K562 (cell line): ENCODE data around the gene MYLIP. TPM values are rescaled to one million over a fixed set of nuclear protein-coding genes. Genes with fewer than 3 reads are reported as not detected.
A peak's percentile ranks its signal among the peaks of the same experiment; 100 is the strongest.

Experiments used
- ATAC-seq: fragments of 200-7000 bp; cut with Tn5 transposase; 3 replicates; pipeline ENCODE4 v1.9.1; 2020; ENCODE audit warnings: moderate library complexity
- BruUV-seq: library from RNA; stranded (reverse); fragments of 400-500 nt; replicated peaks from 2 replicates; lab custom pipeline; 2021; lab: Mats Ljungman, UMichigan
- CTCF ChIA-PET: fragments of 300-600 bp; formaldehyde crosslinking; extraction: SDS; loops from one replicate; lab custom pipeline; 2021; ENCODE audit warnings: low intra/inter-chr PET ratio; lab: Yijun Ruan, JAX
- POLR2A ChIA-PET: fragments of 300-600, 350-650 bp; sonication (Branson Sonifier 250); formaldehyde crosslinking; extraction: SDS; loops from one replicate; lab custom pipeline; 2021; ENCODE audit warnings: antibody characterized with exemption, inconsistent platforms; lab: Yijun Ruan, JAX
- DNase-seq, 4 experiments: peaks; one replicate each; pipeline versions ENCODE4 v3.0.0 to v3.0.0-alpha.2; 2011 to 2018; ENCODE audit warnings: low spot score in 3 of 4, mixed read lengths in 3 of 4; ENCODE audit errors: extremely low read depth in 1 of 4
- FAIRE-seq: peaks from 2 replicates; lab custom pipeline; 2011; peaks lifted over from hg19 to GRCh38; lab: Jason Lieb, UNC
- H2AFZ ChIP-seq: 2 replicates; pipeline ENCODE4 v1.6.0; 2011; ENCODE audit warnings: low read depth, low read length, control low read depth, inconsistent platforms
- H3K27ac ChIP-seq: fragments of 200-600 bp; 3 replicates; pipeline ENCODE4 v1.8.0; 2011; ENCODE audit warnings: low read depth, mild to moderate bottlenecking, control low read depth, inconsistent platforms, low read length, moderate library complexity, mixed read lengths; ENCODE audit errors: extremely low read depth
- H3K27me3 ChIP-seq, 2 experiments: fragments of 300-600 bp in 1 of 2; 2 replicates in 1 of 2; 3 replicates in 1 of 2; pipeline versions ENCODE4 v1.6.0 to v1.8.0; 2011; ENCODE audit warnings: inconsistent platforms in 2 of 2, low read length in 2 of 2, mild to moderate bottlenecking in 1 of 2, mixed read lengths in 1 of 2, moderate library complexity in 1 of 2; ENCODE audit not compliant: control insufficient read depth in 2 of 2, insufficient read depth in 2 of 2
- H3K36me3 ChIP-seq: fragments of 300-600 bp; 3 replicates; pipeline ENCODE4 v1.8.0; 2011; ENCODE audit warnings: mild to moderate bottlenecking, low read length, inconsistent platforms; ENCODE audit not compliant: control insufficient read depth, insufficient read depth
- H3K4me1 ChIP-seq, 2 experiments: fragments of 200-600 bp in 1 of 2; replicated peaks in 1 of 2; 2 replicates in 1 of 2; 3 replicates in 1 of 2; pipeline versions ENCODE4 v1.5.1 to v1.8.0; 2011; ENCODE audit warnings: inconsistent platforms in 2 of 2, low read length in 2 of 2, mild to moderate bottlenecking in 1 of 2, mixed read lengths in 1 of 2, moderate library complexity in 1 of 2; ENCODE audit not compliant: control insufficient read depth in 2 of 2, insufficient read depth in 2 of 2
- H3K4me2 ChIP-seq: 2 replicates; pipeline ENCODE4 v1.6.1; 2011; ENCODE audit warnings: low read length, control low read depth, inconsistent platforms, mixed read lengths; ENCODE audit not compliant: insufficient read depth
- H3K4me3 ChIP-seq: fragments of 200-600 bp; sonication (generic), shearing (Covaris generic); 2 replicates; pipeline ENCODE4 v1.5.1; 2016; ENCODE audit warnings: control low read depth, inconsistent platforms
- H3K79me2 ChIP-seq: fragments of 200-600 bp; 3 replicates; pipeline ENCODE4 v1.8.0; 2011; ENCODE audit warnings: low read length, inconsistent platforms; ENCODE audit not compliant: control insufficient read depth, insufficient read depth
- H3K9ac ChIP-seq, 2 experiments: 2 replicates each; pipeline versions ENCODE4 v1.6.0 to v1.6.1; 2011; ENCODE audit warnings: low read depth in 2 of 2, low read length in 2 of 2, control low read depth in 1 of 2, inconsistent platforms in 1 of 2, mild to moderate bottlenecking in 1 of 2, mixed read lengths in 1 of 2; ENCODE audit not compliant: insufficient read depth in 1 of 2
- H3K9me1 ChIP-seq: one replicate; pipeline ENCODE4 v1.6.0; 2011; ENCODE audit warnings: inconsistent platforms, mild to moderate bottlenecking, low read length, moderate library complexity; ENCODE audit not compliant: control insufficient read depth, insufficient read depth
- H3K9me3 ChIP-seq: replicated peaks from 2 replicates; pipeline ENCODE4 v1.5.1; 2011; ENCODE audit warnings: low read depth, low read length, inconsistent platforms; ENCODE audit not compliant: control insufficient read depth, insufficient read depth
- H4K20me1 ChIP-seq: replicated peaks from 2 replicates; pipeline ENCODE4 v1.6.1; 2011; ENCODE audit warnings: low read length, inconsistent platforms, mixed read lengths; ENCODE audit not compliant: control insufficient read depth, insufficient read depth
- CXXC5 ChIP-seq: fragments of 250-450 bp; sonication (Bioruptor Pico); IDR thresholded peaks from 2 replicates; pipeline ENCODE4 v1.8.0; 2022; ENCODE audit warnings: inconsistent platforms, mild to moderate bottlenecking, moderate library complexity
- NR4A1 ChIP-seq, 2 experiments: fragments of 250-450 bp in 1 of 2; fragments of 450-650 bp in 1 of 2; sonication (Bioruptor Pico) in 1 of 2; IDR thresholded peaks; 2 replicates each; pipeline versions ENCODE4 v1.4.0 to v1.6.1; 2016 to 2020; ENCODE audit warnings: mild to moderate bottlenecking in 2 of 2, missing compliant biosample characterization in 1 of 2, missing genetic modification characterization in 1 of 2, moderate library complexity in 1 of 2
- SMAD2 ChIP-seq: fragments of 150-350 bp; IDR thresholded peaks from 2 replicates; pipeline ENCODE4 v1.6.1; 2014; ENCODE audit warnings: low read depth, mild to moderate bottlenecking, low read length
- SMARCA5 ChIP-seq: fragments of 450-650 bp; IDR thresholded peaks from 2 replicates; pipeline ENCODE4 v1.6.1; 2016
- SRSF3 ChIP-seq: fragments of 200-400 bp; formaldehyde crosslinking; IDR thresholded peaks from 2 replicates; pipeline ENCODE4 v1.6.1; 2016; ENCODE audit warnings: mild to moderate bottlenecking, low read length, moderate library complexity; ENCODE audit not compliant: insufficient read depth
- ZNF274 ChIP-seq: IDR thresholded peaks from 2 replicates; pipeline ENCODE4 v1.6.1; 2011; ENCODE audit warnings: low read depth, mild to moderate bottlenecking, low read length, moderate library complexity, borderline replicate concordance
- ZNF282 ChIP-seq: sonication (generic); formaldehyde crosslinking; IDR thresholded peaks from 2 replicates; pipeline ENCODE4 v1.8.1; 2023; ENCODE audit warnings: missing genetic modification reagents
- ZNF408 ChIP-seq: fragments of 250-450 bp; sonication (Bioruptor Pico); IDR thresholded peaks from 2 replicates; pipeline ENCODE4 v1.4.0; 2020; ENCODE audit warnings: low read depth, mild to moderate bottlenecking, moderate library complexity
- WGBS: fragments of 100-300 bp; shearing (Covaris generic); methylation state at CpG from one replicate; pipeline ENCODE4 v1.1.6; 2016; ENCODE audit warnings: low coverage, mixed read lengths; ENCODE audit not compliant: insufficient coverage; ENCODE audit errors: missing lambda C conversion rate; 5-methylcytosine and 5-hydroxymethylcytosine counted together
- in situ Hi-C: fragments of 300-500 bp; cut with MboI; formaldehyde crosslinking; loops from 4 replicates; pipeline ENCODE4 v1.15.0; 2018; ENCODE audit warnings: inconsistent platforms, mixed read lengths
- intact Hi-C: fragments of 100-400 bp; cut with micrococcal nuclease; formaldehyde crosslinking; loops from 2 replicates; pipeline ENCODE4 v1.14.2; 2022
- polyA plus RNA-seq, 8 experiments: library from polyadenylated mRNA; depleted of rRNA in 4 of 8; stranded (reverse) in 5 of 8; unstranded in 3 of 8; fragments of >200 nt; fragmentation: Nextera tagmentation in 2 of 8; fragmentation: Illumina TruSeq in 1 of 8; extraction: Ambion mirVana in 2 of 8; extraction: Trizol in 1 of 8; gene quantifications; 2 replicates each; pipeline versions ENCODE4 v1.2.1 to v1.2.3, GENCODE V29; 2011 to 2014; ENCODE audit warnings: inconsistent platforms in 1 of 8, missing spikeins in 1 of 8
- total RNA-seq, 7 experiments: library from RNA; depleted of rRNA in 6 of 7; stranded (reverse); fragments of >200 nt in 6 of 7; fragmentation: Illumina TruSeq in 2 of 7; extraction: Trizol in 2 of 7; gene quantifications; 2 replicates each; pipeline versions ENCODE4 v1.2.1 to v1.2.3, GENCODE V29; 2011 to 2021; ENCODE audit warnings: low replicate concordance in 1 of 7
- TF ChIP-seq, protein P1 (sequence below): fragments of 250-450 bp; sonication (Bioruptor Pico); IDR thresholded peaks from 2 replicates; pipeline ENCODE4 v1.4.0; 2020; ENCODE audit warnings: mild to moderate bottlenecking
- TF ChIP-seq, protein P2 (sequence below): fragments of 450-650 bp; formaldehyde crosslinking; IDR thresholded peaks from 2 replicates; pipeline ENCODE4 v1.4.0; 2020; ENCODE audit warnings: mild to moderate bottlenecking, mixed read lengths
- TF ChIP-seq, protein P3 (sequence below): fragments of 450-650 bp; formaldehyde crosslinking; IDR thresholded peaks from 2 replicates; pipeline ENCODE4 v1.4.0; 2022; ENCODE audit warnings: missing genetic modification characterization

MYLIP gene
- total and polyA plus RNA-seq, 9 of the 15 experiments (the other 6 are each of a cell fraction or from before 2014, with no cell fraction given) = 10.8 to 43.5 (median 31.5) TPM

- Histone ChIP-seq H3K27ac (no peak overlapping the region), H3K9ac (no peak overlapping the region), H3K36me3 (no peaks in the 10 kb centered on the region), H2AFZ (peak overlapping the region; percentile 10; the same call in 1 of the 2 replicates), H3K27me3 (no peaks in the 10 kb centered on the region), H3K9me3 (peaks cover 8% of the 10 kb centered on the region)
- BruUV-seq = no TSS peak
- FAIRE-seq (no peak), ATAC-seq (no peak)
- CTCF ChIA-PET = interaction anchor here (0.7 kb wide), 1 partner anchor 392 kb away, joined by 3 read pairs; no protein-coding TSS in a partner anchor
- POLR2A ChIA-PET = interaction anchor here (1.1 kb wide), 3 partner anchors 10 to 16 kb away, joined by 3 to 6 read pairs (median 4); no protein-coding TSS in a partner anchor
- no peak for TF ChIP-seq SMAD2
- TF ChIP-seq, protein P1, sequence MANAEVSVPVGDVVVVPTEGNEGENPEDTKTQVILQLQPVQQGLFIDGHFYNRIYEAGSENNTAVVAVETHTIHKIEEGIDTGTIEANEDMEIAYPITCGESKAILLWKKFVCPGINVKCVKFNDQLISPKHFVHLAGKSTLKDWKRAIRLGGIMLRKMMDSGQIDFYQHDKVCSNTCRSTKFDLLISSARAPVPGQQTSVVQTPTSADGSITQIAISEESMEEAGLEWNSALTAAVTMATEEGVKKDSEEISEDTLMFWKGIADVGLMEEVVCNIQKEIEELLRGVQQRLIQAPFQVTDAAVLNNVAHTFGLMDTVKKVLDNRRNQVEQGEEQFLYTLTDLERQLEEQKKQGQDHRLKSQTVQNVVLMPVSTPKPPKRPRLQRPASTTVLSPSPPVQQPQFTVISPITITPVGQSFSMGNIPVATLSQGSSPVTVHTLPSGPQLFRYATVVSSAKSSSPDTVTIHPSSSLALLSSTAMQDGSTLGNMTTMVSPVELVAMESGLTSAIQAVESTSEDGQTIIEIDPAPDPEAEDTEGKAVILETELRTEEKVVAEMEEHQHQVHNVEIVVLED (CRISPR knock-in tag) = no peak
- no peak for TF ChIP-seq ZNF408 (CRISPR knock-in tag)
- no peak for TF ChIP-seq CXXC5 (CRISPR knock-in tag)
- TF ChIP-seq SMARCA5 = no peak
- TF ChIP-seq, protein P2, sequence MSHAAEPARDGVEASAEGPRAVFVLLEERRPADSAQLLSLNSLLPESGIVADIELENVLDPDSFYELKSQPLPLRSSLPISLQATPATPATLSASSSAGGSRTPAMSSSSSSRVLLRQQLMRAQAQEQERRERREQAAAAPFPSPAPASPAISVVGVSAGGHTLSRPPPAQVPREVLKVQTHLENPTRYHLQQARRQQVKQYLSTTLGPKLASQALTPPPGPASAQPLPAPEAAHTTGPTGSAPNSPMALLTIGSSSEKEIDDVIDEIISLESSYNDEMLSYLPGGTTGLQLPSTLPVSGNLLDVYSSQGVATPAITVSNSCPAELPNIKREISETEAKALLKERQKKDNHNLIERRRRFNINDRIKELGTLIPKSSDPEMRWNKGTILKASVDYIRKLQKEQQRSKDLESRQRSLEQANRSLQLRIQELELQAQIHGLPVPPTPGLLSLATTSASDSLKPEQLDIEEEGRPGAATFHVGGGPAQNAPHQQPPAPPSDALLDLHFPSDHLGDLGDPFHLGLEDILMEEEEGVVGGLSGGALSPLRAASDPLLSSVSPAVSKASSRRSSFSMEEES (CRISPR knock-in tag) = no peak
- TF ChIP-seq ZNF274 = no peak
- no peak for TF ChIP-seq NR4A1 (CRISPR knock-in tag; IDR thresholded peaks at IDR 0.05)
- no peak for TF ChIP-seq NR4A1 (tag; IDR thresholded peaks at IDR 0.05)
- TF ChIP-seq, protein P3, sequence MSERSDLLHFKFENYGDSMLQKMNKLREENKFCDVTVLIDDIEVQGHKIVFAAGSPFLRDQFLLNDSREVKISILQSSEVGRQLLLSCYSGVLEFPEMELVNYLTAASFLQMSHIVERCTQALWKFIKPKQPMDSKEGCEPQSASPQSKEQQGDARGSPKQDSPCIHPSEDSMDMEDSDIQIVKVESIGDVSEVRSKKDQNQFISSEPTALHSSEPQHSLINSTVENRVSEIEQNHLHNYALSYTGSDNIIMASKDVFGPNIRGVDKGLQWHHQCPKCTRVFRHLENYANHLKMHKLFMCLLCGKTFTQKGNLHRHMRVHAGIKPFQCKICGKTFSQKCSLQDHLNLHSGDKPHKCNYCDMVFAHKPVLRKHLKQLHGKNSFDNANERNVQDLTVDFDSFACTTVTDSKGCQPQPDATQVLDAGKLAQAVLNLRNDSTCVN = no peak
- no peak for TF ChIP-seq ZNF282 (CRISPR knock-in tag)
- no peak for TF ChIP-seq SRSF3
- TF ChIP-seq, all 486 proteins: peak for 0
- Histone ChIP-seq H3K4me2 (no peak overlapping the region), H3K4me1 (peaks cover 0 to 20% of the 10 kb centered on the region in 2 experiments; a peak in 4 of 5 replicates), H3K4me3 (no peak overlapping the region), H3K9me1 (no peaks in the 10 kb centered on the region), H3K79me2 (no peaks in the 10 kb centered on the region), H4K20me1 (no peaks in the 10 kb centered on the region)
- intact Hi-C loops = no loop called here
- in situ Hi-C loops = no loop called here
- WGBS = 25% methylated on average over 5 of the region's 5 CpGs
- DNase-seq = no peak
Measured at GRCh38 chr6:16092990-16093389, 35.9 kb upstream of the MYLIP start.
